ENCODE measurements around the gene KCMF1. TPM values are rescaled to one million over a fixed set of nuclear protein-coding genes. Genes with fewer than 3 reads are reported as not detected.

Gene KCMF1
- polyA plus RNA-seq, 2 of the 4 experiments (the other 2 are of a cell fraction), result 77.8 to 221 TPM

GRCh38 chr2:84940831-84941412, 30.0 kb upstream of the KCMF1 start:
- DNase-seq (ENCODE audit: low read depth in 1 of 2, low spot score in 1 of 2) (no peak), ATAC-seq (no peak), FAIRE-seq (no peak)
- H3K4me2 ChIP-seq, result no peak overlapping the region
- ChIA-PET POLR2A (interaction anchor here (1.0 kb wide), 1 partner anchor 31 kb away, joined by 3 read pairs; the partner anchor contains the start of gene KCMF1), CTCF (interaction anchor here (0.6 to 16.4 kb wide), 7 partner anchors 13 to 344 kb away, joined by 3 to 260 read pairs (median 3); no protein-coding TSS in a partner anchor)
- no peak overlapping the region for H3K27ac ChIP-seq
- H3K4me3 ChIP-seq, result no peak overlapping the region
- no peak for TF ChIP-seq ATOH8 (CRISPR knock-in tag; IDR thresholded peaks at IDR 0.05; ENCODE audit: low read depth)
- TF ChIP-seq GATA3 (IDR thresholded peaks at IDR 0.05; ENCODE audit: borderline replicate concordance), result no peak
- TF ChIP-seq REST (IDR thresholded peaks at IDR 0.05), result no peak
- TF ChIP-seq CBX8 (IDR thresholded peaks at IDR 0.05), result no peak
- 92% methylated on average over 3 of the region's 3 CpGs for WGBS (ENCODE audit: missing lambda C conversion rate)
- no peaks in the 10 kb centered on the region for H3K9me3 ChIP-seq
- H3K4me1 ChIP-seq, result peaks cover 29% of the 10 kb centered on the region

- FAIRE-seq, result no peak
- ChIA-PET POLR2A (interaction anchor here (1.0 to 1.1 kb wide), 2 partner anchors 16 to 29 kb away, joined by 3 to 4 read pairs; partner anchors contain the start of gene KCMF1), CTCF (interaction anchor here (1.3 to 16.4 kb wide), 2 partner anchors 12 to 14 kb away, joined by 3 to 260 read pairs; no protein-coding TSS in a partner anchor)
- no peak for ATAC-seq
- Histone ChIP-seq H3K4me1 (peaks cover 41% of the 10 kb centered on the region), H3K9me3 (no peaks in the 10 kb centered on the region), H3K27ac (no peak overlapping the region), H3K4me2 (no peak overlapping the region), H3K4me3 (no peak overlapping the region)
- no peak for TF ChIP-seq CBX2 (IDR thresholded peaks at IDR 0.05; ENCODE audit: borderline replicate concordance, low read depth)
- no peak for TF ChIP-seq TP53 (CRISPR knock-in tag; IDR thresholded peaks at IDR 0.05)
- no peak for TF ChIP-seq HDAC2 (IDR thresholded peaks at IDR 0.05)
- TF ChIP-seq CTCF (IDR thresholded peaks at IDR 0.05), result no peak
- TF ChIP-seq HES2 (IDR thresholded peaks at IDR 0.05), result no peak
- no peak for TF ChIP-seq BHLHE40 (IDR thresholded peaks at IDR 0.05; ENCODE audit: low read depth, low read length)
- TF ChIP-seq JUN (IDR thresholded peaks at IDR 0.05), result no peak
- no peak for TF ChIP-seq POLR2AphosphoS2 (conservative IDR thresholded peaks at IDR 0.05; ENCODE audit: low read length)
- no peak for TF ChIP-seq RAD21 (conservative IDR thresholded peaks at IDR 0.05 in 1 of 2, IDR thresholded peaks at IDR 0.05 in 1 of 2)
- TF ChIP-seq MAX (IDR thresholded peaks at IDR 0.05), result no peak
- TF ChIP-seq NPAS2 (CRISPR knock-in tag; IDR thresholded peaks at IDR 0.05; ENCODE audit: borderline replicate concordance), result no peak
- TF ChIP-seq HOXB5 (CRISPR knock-in tag; IDR thresholded peaks at IDR 0.05), result no peak
- TF ChIP-seq ZFP36 (IDR thresholded peaks at IDR 0.05; ENCODE audit: borderline replicate concordance, partially characterized antibody), result no peak
- no peak for TF ChIP-seq SMC3 (IDR thresholded peaks at IDR 0.05)
- DNase-seq (ENCODE audit: low read depth in 1 of 2, low spot score in 1 of 2), result no peak
- 87% methylated on average over 2 of the region's 2 CpGs for WGBS (ENCODE audit: missing lambda C conversion rate)
Measured at GRCh38 chr2:84942166-84942565, 28.8 kb upstream of the KCMF1 start.
